ENCODE measurements around the gene DKK3. TPM values are rescaled to one million over a fixed set of nuclear protein-coding genes. Genes with fewer than 3 reads are reported as not detected.

Gene DKK3
- total RNA-seq, 1 donor from 2014 or later, result 769 TPM

DNA sequence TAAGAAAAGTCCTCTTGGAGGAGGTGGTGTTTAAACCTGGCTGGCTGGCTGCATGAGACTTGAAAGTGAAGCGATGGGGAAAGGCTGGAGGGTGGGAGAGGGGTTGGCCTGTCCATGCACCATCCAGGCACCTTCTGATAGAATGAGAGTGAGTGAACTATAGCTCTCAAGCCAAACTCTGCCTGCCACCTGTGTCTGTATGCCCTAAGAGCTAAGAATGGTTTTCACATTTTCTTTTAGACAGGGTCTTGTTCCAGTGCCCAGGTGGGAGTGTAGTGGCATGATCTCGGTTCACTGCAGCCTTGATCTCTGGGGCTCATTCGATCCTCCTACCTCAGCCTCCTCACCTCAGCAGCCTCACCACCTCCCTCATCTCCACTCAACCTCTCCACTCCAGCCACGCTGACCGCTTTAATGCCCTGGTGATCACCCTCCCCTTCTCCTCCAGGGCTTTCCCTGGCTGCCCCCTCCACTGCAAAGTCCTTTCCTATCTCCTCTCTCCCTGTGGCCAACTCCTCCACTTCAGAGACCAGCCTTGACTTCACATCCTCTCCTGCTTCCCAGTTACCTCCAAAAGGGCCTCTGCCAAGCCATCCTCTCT lies 38.3 kb upstream of the DKK3 start:
- intact Hi-C loops (cut with micrococcal nuclease), result loop anchor here (5.0 kb wide), 1 partner anchor 236 kb away; no protein-coding TSS in a partner anchor
- no peak overlapping the region for H3K27ac ChIP-seq (replicated peaks)

GRCh38 chr11:12045914-12046635 lies 37.6 kb upstream of the DKK3 start:
- Histone ChIP-seq H3K4me1 (peaks cover 35% of the 10 kb centered on the region), H3K27me3 (ENCODE audit: low read depth) (no peaks in the 10 kb centered on the region), H3K4me3 (no peak overlapping the region), H3K27ac (replicated peaks) (no peak overlapping the region), H3K9me3 (replicated peaks) (no peaks in the 10 kb centered on the region), H3K36me3 (no peaks in the 10 kb centered on the region)
- TF ChIP-seq, protein P1, sequence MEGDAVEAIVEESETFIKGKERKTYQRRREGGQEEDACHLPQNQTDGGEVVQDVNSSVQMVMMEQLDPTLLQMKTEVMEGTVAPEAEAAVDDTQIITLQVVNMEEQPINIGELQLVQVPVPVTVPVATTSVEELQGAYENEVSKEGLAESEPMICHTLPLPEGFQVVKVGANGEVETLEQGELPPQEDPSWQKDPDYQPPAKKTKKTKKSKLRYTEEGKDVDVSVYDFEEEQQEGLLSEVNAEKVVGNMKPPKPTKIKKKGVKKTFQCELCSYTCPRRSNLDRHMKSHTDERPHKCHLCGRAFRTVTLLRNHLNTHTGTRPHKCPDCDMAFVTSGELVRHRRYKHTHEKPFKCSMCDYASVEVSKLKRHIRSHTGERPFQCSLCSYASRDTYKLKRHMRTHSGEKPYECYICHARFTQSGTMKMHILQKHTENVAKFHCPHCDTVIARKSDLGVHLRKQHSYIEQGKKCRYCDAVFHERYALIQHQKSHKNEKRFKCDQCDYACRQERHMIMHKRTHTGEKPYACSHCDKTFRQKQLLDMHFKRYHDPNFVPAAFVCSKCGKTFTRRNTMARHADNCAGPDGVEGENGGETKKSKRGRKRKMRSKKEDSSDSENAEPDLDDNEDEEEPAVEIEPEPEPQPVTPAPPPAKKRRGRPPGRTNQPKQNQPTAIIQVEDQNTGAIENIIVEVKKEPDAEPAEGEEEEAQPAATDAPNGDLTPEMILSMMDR (IDR thresholded peaks at IDR 0.05; ENCODE audit: borderline replicate concordance), result no peak
- intact Hi-C loops (cut with micrococcal nuclease), result loop anchor here (5.0 kb wide), 1 partner anchor 236 kb away; no protein-coding TSS in a partner anchor
- no peak for DNase-seq

More for the DNA sequence above, 38.3 kb upstream of the DKK3 start:
- Histone ChIP-seq H3K4me3 (no peak overlapping the region), H3K4me1 (peaks cover 36% of the 10 kb centered on the region), H3K27me3 (ENCODE audit: low read depth) (no peaks in the 10 kb centered on the region), H3K9me3 (replicated peaks) (no peaks in the 10 kb centered on the region), H3K36me3 (no peaks in the 10 kb centered on the region)
- TF ChIP-seq, protein P1 (IDR thresholded peaks at IDR 0.05; ENCODE audit: borderline replicate concordance), result no peak
- no peak for DNase-seq

DNA sequence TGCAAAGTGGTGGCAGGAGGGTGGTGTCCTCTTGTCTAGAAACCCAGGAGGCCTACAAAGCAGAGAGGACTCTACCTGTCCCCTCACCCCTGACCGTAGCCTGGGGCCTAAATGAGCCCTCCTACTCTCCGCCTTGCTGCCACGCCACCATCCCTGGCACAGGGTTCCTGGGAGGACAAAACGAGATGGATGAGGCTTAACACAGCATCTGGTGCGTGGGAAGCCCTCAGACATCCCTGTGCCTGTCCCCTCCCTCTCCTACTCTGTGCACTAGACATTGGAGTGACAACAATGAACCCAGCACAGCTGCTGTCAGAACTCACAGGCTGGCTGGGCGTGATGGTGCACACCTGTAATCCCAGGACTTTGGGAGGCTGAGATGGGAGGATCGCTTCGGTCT lies 36.4 kb upstream of the DKK3 start:
- H3K27ac ChIP-seq (replicated peaks), result peak overlapping the region; percentile 78
- intact Hi-C loops (cut with micrococcal nuclease), result loop anchor here (5.0 kb wide), 2 partner anchors 112 to 238 kb away; no protein-coding TSS in a partner anchor
- DNase-seq, result no peak
- H3K36me3 ChIP-seq, result no peaks in the 10 kb centered on the region
- no peak overlapping the region for H3K4me3 ChIP-seq
- H3K9me3 ChIP-seq (replicated peaks), result no peaks in the 10 kb centered on the region
- H3K27me3 ChIP-seq (ENCODE audit: low read depth), result no peaks in the 10 kb centered on the region
- TF ChIP-seq, protein P1 (IDR thresholded peaks at IDR 0.05; ENCODE audit: borderline replicate concordance), result no peak
- peaks cover 24% of the 10 kb centered on the region for H3K4me1 ChIP-seq

- Histone ChIP-seq H3K36me3 (no peaks in the 10 kb centered on the region), H3K4me3 (peak overlapping the region; percentile 22), H3K27me3 (ENCODE audit: low read depth) (no peaks in the 10 kb centered on the region), H3K9me3 (replicated peaks) (no peaks in the 10 kb centered on the region), H3K4me1 (peaks cover 24% of the 10 kb centered on the region), H3K27ac (replicated peaks) (peak overlapping the region; percentile 78)
- peak; percentile 72 for DNase-seq
- TF ChIP-seq, protein P1 (IDR thresholded peaks at IDR 0.05; ENCODE audit: borderline replicate concordance), result peak; percentile 94
- intact Hi-C loops (cut with micrococcal nuclease), result loop anchor here (5.0 kb wide), 1 partner anchor 112 kb away; no protein-coding TSS in a partner anchor
Measured at GRCh38 chr11:12043959-12044791, 35.7 kb upstream of the DKK3 start.

DNA sequence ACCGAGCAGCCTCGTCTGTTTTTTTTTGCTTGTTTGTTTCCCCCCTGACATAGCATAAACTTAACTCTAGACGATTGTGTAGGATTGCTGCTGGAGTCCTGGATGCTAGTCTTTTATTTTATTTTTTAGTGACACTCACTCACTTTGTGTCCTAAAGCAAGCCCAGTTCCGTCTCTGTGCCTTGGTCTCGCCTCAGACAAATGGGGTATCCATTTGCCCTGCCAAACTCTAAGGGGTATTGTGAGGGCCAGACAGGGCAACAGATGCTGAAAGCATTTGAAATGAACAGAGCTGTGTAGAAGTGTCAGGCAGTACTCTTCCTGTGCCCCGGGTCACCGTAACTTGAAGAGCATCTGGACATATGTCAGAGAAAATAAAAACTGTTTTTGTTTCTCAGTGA lies 34.8 kb upstream of the DKK3 start:
- H3K27me3 ChIP-seq (ENCODE audit: low read depth), result no peaks in the 10 kb centered on the region
- peak overlapping the region; percentile 78 for H3K27ac ChIP-seq (replicated peaks)
- H3K4me1 ChIP-seq, result peaks cover 24% of the 10 kb centered on the region
- no peak for DNase-seq
- TF ChIP-seq, protein P1 (IDR thresholded peaks at IDR 0.05; ENCODE audit: borderline replicate concordance), result no peak
- H3K9me3 ChIP-seq (replicated peaks), result no peaks in the 10 kb centered on the region
- intact Hi-C loops (cut with micrococcal nuclease), result loop anchor here (5.0 kb wide), 1 partner anchor 111 kb away; no protein-coding TSS in a partner anchor
- H3K36me3 ChIP-seq, result no peaks in the 10 kb centered on the region
- no peak overlapping the region for H3K4me3 ChIP-seq
